HG03159 (cell line): ENCODE results near the gene FBXL15.
A peak's percentile ranks its signal among the peaks of the same experiment; 100 is the strongest.

Experiments used
- ATAC-seq: cut with Tn5 transposase; IDR thresholded peaks from one replicate; pipeline ENCODE4 v1.9.1; 2021; ENCODE audit warnings: mild to moderate bottlenecking, moderate library complexity; ENCODE audit not compliant: unreplicated experiment

The FBXL15 gene

GRCh38 chr10:102409604-102410428 lies 10.8 kb upstream of the FBXL15 start:
- no peak for ATAC-seq

- no peak for ATAC-seq
Observed at GRCh38 chr10:102410429-102411073, 10.1 kb upstream of the FBXL15 start.

GRCh38 chr10:102411341-102412255 lies 9.0 kb upstream of the FBXL15 start:
- no peak for ATAC-seq

GRCh38 chr10:102412293-102412692 lies 8.3 kb upstream of the FBXL15 start:
- no peak for ATAC-seq

- ATAC-seq, result no peak
Observed at GRCh38 chr10:102413053-102413705, 7.5 kb upstream of the FBXL15 start.

- ATAC-seq, result no peak
Observed at GRCh38 chr10:102413806-102414561, 6.7 kb upstream of the FBXL15 start.

- ATAC-seq, result no peak
Observed at GRCh38 chr10:102414749-102415148, 5.9 kb upstream of the FBXL15 start.

GRCh38 chr10:102416283-102416682 lies 4.4 kb upstream of the FBXL15 start:
- ATAC-seq, result no peak

GRCh38 chr10:102416695-102417094 lies 3.9 kb upstream of the FBXL15 start:
- ATAC-seq, result no peak

GRCh38 chr10:102418622-102419268 lies 1.9 kb upstream of the FBXL15 start, which contains the start of gene PSD:
Gene PSD (minus strand): TSS chr10:102418785. CDS start chr10:102417038, 1,747 bp downstream.
- ATAC-seq, result no peak

GRCh38 chr10:102419269-102420180 lies 1.1 kb upstream of the FBXL15 start:
- ATAC-seq, result no peak

GRCh38 chr10:102420181-102420713 lies 389 bp upstream of the FBXL15 start:
- ATAC-seq, result no peak

GRCh38 chr10:102421507-102421756 lies 796 bp downstream of the FBXL15 start:
- ATAC-seq, result no peak

- peak; percentile 1 for ATAC-seq
Observed at GRCh38 chr10:102421757-102422512, 1.3 kb downstream of the FBXL15 start.

- no peak for ATAC-seq
Observed at GRCh38 chr10:102422545-102423129, 2.0 kb downstream of the FBXL15 start.

- ATAC-seq, result no peak
Observed at GRCh38 chr10:102423372-102423968, 2.8 kb downstream of the FBXL15 start.

GRCh38 chr10:102424145-102424544 lies 3.5 kb downstream of the FBXL15 start:
- ATAC-seq, result no peak
